AG09319 (cell line): ENCODE results near the gene TMPRSS6.

Experiments
- DNase-seq: peaks from one replicate; pipeline ENCODE4 v3.0.0-alpha.2; 2010; ENCODE audit warnings: low read depth; ENCODE audit errors: extremely low read depth
- TF ChIP-seq, protein P1 (sequence below): IDR thresholded peaks from 2 replicates; pipeline ENCODE4 v1.5.1; 2011; ENCODE audit warnings: low read depth, mild to moderate bottlenecking, inconsistent platforms, low read length, moderate library complexity

TMPRSS6 gene

DNA sequence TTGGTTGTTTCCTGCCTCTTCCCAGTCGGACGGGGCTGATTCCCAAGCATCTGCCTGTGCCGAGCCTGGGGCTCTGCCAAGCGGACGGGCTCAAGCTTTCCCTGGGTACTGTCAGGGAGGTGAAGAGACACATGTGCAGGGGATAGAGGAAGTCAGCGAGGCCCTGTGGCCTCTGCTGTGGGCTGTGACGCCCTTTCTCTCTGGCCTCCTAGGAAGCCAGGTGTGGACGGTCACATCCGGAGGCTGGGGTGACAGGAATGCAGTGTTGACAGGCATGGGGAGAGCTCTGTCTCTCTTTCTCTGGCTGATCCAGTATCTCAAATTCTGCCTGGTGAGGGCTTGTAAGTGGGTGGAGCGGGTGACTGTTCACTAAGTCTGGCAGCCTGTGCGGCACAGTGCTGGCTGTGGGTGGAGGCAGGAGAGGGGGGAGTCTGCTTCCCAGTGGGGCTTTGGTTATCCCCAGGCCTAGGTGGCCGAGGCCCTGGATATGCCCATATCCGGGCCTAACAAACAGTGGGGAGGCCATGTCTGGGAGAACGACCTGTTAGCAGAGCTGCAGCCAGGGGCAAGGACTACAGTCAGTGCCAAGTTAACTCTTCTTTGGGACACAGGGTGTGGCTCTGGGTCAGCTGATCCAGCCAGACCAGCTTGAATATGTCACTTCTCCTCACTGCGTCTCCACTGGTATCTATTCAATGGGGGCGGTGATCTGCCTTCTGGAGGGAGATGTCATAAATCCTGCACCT, 56.0 kb downstream of the TMPRSS6 start:
- TF ChIP-seq, protein P1, sequence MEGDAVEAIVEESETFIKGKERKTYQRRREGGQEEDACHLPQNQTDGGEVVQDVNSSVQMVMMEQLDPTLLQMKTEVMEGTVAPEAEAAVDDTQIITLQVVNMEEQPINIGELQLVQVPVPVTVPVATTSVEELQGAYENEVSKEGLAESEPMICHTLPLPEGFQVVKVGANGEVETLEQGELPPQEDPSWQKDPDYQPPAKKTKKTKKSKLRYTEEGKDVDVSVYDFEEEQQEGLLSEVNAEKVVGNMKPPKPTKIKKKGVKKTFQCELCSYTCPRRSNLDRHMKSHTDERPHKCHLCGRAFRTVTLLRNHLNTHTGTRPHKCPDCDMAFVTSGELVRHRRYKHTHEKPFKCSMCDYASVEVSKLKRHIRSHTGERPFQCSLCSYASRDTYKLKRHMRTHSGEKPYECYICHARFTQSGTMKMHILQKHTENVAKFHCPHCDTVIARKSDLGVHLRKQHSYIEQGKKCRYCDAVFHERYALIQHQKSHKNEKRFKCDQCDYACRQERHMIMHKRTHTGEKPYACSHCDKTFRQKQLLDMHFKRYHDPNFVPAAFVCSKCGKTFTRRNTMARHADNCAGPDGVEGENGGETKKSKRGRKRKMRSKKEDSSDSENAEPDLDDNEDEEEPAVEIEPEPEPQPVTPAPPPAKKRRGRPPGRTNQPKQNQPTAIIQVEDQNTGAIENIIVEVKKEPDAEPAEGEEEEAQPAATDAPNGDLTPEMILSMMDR = no peak
- no peak for DNase-seq

DNA sequence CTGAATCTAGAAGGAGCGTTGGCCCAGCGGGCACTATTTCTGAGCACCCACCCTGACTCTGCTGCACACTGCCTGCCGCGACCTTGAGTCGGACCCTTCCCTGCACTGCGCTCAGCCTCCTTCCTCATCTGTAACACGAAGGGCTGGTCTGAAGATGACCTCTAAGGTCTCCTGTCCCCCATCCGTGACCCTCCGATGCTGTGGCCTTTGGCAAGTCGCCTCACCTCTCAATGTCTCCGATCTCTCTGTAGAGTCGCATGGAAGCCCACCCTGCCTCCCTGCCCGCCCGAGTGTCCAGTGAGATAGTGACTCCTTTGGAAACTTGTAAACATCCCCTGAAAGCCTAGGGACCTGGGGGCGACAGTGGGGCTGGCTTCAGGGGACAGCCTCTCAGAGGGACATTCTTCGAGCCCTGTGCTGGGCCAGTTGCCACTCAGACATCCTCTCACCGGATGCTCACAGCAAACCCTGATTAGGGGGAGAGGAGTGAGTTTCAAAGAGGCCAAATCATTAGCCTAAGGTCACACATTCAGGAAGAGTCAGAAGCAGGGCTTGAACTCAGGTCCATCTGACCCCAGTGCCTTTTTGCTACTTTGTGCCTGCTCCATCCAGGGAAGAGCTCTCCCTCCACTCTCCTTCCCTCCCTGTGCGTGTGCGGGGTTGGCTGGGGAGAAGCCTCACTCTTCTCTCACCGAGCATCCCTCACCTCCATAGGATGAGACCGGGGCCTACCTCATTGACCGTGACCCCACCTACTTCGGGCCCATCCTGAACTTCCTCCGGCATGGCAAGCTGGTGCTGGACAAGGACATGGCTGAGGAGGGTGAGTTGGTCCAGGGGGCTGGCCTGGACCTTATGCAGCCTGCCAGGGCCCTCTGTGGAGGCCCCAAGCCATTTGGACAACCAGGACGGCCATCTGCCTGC, 56.9 kb downstream of the TMPRSS6 start:
- DNase-seq = no peak
- TF ChIP-seq, protein P1 = no peak

DNA sequence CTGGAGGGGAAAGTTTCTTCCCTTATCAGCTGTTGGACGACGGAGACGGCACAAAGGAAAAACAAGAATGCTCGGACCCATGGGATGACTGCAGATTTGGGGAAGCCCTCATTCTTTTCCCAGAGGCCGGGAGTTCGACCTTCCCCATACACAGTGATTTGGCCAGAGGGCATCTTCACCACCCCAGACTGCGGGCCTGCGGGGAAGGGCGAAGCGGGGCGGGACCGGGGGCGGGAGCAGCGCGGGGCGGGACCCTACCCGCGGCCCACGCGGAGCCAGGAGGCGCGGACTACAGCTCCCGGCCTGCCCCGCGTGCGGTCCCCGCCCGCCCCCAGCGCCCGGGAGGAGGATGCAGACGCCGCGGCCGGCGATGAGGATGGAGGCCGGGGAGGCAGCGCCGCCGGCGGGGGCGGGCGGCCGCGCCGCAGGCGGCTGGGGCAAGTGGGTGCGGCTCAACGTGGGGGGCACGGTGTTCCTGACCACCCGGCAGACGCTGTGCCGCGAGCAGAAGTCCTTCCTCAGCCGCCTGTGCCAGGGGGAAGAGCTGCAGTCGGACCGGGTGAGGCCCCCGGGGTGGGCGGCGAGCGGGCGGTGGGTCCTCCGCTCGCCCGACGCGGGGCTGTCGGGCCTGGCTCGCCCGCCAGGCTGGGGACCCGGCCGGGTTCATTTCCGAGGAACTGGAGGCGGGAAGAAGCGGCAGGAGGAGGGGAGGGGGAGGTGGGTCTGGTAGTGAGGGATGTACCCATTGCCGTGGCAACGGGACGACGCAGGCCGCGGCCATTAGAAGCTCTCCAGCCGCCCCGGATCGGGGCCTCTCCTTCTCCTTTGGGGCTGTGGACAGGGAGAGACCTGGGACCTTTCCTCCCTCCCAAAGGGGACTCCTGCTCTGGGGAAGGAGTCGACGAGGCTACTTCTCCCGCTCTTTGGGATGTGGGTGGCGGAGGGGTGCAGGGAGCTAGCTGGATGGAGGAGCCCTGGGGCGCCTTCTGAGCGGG, 57.8 kb downstream of the TMPRSS6 start, which contains the start of gene KCTD17:
TSS of gene KCTD17 (plus strand) at position 352 of the 995 bp plus-strand sequence. CDS start at position 371, 19 bp downstream.
- TF ChIP-seq, protein P1 = no peak
- peak; percentile 15 for DNase-seq

DNA sequence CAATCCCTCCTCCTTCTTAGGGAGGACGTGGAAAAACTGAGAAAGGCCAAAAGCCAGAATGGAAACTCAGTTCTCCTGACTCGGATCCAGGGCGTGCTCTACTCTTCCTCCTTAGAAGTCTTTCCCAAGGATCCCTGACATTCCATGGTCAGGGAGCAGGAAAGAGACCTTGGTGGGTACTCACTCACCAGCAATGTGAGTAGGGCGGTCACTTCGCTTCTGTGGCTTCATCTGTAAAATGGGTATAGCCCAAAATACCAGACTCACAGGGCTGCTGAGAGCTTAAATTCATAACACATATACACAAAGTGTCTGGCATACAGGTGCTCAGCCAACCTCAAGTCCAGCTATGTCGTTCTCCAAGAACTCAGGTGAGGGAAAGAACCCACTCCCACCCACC, 58.6 kb downstream of the TMPRSS6 start:
- no peak for DNase-seq
- TF ChIP-seq, protein P1 = no peak

DNA sequence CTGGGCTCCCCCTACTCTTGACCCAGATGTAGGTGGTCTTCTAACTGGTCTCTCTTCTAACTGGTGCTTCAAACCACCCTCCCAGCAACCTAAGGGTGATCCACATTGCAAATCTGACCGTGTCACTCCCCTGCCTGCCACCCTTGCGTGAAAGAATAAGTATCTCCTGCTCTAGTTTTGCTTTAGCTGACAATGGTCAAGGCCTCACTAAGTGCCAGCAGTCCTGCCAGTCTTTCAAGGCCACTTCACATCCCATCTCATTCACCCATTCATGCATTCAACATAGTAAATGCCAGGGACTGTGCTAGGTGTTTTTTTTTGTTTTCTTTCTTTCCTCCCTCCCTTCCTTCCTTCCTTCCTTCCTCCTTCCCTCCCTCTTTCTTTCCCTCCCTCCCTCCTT, 60.3 kb downstream of the TMPRSS6 start:
- TF ChIP-seq, protein P1 = no peak
- no peak for DNase-seq

DNA sequence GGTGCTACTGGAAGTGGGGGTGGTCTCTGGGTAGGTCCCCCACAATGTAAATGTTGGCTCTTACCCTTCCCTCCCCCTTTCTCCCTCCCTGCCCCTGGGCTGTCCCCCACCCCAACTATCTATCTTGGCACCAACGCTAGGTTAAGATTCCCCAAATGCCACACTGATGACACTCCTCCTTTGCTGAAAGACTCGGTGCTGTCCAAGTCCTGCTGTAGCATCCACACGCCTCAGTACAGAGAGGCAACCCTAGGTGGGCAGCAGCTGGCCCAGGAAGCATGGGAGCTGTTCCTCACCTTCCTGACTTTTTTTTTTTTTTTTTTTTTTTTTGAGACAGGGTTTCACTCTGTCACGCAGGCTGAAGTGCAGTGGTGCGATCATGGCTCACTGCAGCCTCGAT, 61.4 kb downstream of the TMPRSS6 start:
- DNase-seq = no peak
- TF ChIP-seq, protein P1 = no peak
